ENCODE measurements around the gene BAZ2B.

Gene BAZ2B

DNA sequence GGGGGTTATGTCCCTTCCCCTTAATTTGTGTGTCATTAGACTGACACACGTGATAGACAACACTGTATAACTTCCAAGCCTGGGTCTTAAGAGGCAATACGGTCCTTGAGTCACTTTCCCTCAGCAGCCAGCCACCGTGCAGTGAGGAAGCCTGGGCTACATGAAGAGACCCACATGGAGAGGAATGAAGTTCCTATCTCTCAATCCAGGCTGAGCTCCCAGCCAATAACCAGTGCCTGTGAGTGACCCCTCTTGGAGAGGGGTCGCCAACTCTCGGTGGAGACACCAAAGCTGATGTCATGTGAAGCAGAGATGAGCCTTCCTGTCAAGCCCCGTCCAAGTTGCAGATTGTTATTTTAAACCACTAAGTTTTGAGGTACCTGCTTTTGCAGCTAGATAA, 324.2 kb downstream of the BAZ2B start:
- DNase-seq, result no peak

DNA sequence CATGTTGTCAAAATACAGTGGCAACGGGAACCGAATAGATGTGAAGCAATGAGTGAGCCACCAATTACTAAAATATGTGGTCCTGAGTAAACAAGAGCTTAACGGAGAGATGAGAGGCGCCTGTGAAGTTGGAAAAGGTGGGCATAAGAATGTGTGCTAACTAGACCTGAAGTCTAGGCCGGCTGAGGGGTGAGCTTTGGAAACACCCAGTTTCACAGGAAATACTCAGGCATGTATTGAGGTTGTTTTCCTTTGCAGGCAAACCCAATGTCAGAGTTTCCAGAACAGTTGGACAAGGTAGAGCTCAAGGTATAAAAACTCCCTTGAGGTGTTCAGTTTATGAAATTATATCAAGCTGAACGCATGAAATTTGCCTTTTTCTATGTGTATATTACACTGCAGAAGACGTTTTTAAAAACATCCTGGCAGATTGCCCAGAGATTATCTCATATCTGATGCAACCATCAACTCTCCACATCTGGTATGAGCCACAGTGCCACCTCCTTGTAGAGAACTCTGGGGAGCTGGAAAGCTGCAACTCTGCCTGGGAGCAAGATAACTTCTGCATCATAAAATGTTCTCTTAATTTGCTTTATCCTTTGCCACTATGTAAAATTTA, 325.9 kb downstream of the BAZ2B start:
- no peak for DNase-seq

DNA sequence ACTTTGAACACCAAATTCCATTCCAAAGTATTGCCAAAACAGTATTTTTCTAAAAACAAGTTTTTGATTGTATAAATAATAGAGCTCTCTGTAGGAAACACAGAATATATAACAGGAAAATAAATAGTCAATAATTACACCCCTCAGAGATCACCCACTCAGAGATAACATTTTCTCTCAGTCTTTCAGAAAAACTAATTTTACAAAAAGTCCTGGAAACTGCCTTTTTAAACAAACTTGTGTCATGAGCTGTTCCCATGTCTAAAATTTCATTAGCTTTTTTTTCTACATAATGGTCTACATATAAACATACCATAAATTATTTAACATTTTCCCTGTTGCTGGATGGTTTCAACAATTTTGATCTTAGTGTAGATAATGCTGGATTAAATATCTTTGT, 328.6 kb downstream of the BAZ2B start:
- no peak for DNase-seq

DNA sequence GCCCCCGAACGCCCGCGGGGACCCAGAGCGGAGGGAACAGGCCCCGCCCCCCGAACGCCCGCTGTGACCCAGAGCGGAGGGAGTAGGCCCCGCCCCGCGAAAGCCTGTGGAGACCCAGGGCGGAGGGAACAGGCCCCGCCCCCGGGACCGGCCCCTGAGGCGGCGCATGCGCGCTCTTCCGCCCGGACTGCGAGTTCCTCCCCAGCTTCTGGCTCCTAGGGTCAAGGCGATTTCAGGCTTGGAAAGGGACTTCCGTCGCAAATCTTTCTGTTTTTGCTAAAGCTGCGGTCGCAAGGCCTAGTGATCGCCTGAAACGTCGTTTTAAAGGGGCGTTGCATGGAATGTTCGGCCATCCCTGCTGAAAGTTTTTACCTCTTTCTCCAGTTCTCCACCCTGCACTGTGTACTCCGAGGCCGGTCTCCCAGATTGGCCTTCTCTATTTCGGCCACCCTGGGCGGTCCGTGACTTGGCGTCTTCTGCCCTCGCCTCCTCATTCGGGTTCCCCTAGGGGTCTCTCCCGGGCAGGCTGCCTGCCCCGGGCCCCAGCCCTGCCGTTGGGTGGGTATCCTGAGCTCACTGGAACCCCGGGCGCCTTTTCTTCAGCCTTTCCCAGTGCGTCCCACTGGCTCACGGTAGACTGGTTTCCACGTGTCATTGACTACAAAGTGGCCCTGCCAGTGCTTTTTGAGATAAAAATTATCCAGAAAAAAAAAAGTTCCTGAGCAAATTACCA, 329.5 kb downstream of the BAZ2B start:
- DNase-seq, result peak; percentile 95

DNA sequence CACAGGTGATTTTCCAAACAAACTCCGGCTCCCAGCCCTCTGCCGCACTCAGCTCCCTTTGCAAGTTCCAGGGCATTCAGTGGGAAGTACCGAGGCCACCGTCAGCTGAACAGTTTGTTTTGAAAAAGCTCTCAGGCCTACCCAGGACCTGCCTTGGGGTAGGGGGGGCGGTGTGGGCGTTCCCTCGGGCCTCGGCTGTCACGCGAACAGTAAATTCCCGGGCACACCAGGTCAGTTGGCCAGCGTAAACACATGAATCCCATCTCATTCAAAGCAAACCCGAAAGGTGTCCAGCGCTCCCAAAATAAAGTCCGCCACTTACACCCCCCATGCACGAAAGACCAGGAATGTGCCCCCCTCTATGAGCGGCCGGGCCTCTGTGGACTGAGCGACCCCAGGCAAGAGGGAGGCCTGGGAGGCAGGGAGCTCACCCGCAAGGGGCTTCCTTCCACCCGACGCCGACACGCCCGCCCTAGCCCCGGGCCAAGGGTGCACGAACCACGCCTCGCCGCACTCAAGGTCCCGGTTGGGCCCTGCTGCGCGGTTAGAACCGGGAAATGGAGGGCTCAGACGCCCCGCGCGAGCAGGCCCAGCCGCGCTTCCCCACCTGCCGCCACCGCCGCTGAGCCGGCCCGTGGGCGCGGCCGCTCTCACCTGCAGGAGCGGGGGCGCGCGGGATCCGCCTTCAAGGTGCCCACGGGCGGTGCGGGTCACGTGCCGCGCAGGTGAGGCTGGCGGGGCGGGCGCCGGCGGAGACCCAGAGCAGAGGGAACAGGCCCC, 330.2 kb downstream of the BAZ2B start, which contains the start of gene WDSUB1:
Gene WDSUB1 (minus strand): TSS at position 775 of the 780 bp plus-strand sequence. CDS start 3,634 bp downstream, outside the sequence.
- DNase-seq, result no peak

DNA sequence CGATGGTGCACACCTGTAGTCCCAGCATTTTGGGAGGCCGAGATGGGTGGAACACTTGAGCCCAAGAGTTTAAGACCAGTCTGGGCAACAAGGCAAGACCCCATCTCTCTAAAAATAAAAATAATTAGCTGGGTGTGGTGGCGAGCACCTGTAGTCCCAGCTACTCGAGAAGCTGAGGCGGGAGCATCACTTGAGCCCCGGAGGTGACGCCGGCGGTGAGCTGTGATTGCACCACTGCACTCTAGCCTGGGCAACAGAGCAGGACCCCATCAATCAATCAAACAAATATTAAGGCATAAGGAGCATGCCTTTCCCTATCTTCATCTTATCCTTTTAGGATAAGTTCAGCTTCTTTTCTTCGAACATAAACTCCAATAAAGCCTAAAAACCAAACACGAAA, 330.9 kb downstream of the BAZ2B start:
- no peak for DNase-seq

- DNase-seq, result no peak
Measured at GRCh38 chr2:159283529-159283928, 332.8 kb downstream of the BAZ2B start.

DNA sequence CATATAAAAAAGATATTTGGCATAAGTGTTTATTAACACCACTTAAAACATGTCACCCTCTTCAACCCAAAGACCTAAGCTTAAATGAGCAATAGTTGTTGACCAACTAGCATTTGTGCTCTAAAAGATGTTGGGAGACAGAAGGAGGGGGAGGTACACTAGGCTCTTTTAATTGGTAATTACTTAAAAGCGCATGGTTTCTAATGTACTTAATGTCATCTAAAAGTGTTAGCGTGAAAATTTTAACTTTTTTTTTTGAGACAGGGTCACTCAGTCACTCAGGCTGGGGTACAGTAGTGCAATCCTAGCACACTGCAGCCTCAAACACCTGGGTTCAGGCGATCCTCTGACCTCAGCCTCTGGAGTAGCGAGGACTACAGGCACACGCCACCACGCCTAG, 335.3 kb downstream of the BAZ2B start:
- no peak for DNase-seq

DNA sequence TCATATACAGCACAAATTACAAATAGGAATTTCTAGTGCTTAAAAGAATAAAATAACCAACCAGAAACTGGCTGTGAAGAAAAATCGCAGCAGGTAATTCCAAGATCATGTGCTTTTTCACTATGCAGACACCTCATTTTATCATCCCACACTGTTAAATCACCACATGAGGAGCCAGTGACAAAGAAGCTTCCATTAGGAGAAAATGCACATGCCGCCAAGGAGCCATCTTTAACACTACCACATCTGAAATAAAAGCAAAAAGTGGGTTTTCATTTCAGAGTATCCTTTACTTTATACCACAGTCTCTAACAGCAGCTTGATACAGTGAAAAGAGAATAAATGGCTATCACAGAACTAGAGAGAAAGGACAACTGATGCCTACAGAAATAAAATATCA, 336.6 kb downstream of the BAZ2B start:
- DNase-seq, result no peak

DNA sequence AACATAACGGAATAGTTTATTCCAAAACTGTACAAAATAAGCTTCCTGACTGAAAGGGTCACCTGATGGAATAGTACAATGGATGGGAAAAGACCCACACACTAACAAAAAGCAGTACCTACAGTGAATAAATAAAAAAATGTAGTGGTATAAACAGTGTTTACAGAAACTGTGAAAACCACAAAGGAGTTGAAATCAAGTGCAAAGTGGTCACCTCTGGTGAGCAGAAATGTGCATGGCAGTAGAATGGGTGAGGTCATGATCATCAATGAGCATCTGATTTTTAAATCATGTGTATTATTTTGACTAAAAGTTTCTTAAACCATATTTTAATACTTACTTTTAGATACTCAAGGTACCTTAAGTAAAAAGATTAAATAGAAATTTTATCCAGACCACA, 341.2 kb downstream of the BAZ2B start:
- DNase-seq, result no peak

DNA sequence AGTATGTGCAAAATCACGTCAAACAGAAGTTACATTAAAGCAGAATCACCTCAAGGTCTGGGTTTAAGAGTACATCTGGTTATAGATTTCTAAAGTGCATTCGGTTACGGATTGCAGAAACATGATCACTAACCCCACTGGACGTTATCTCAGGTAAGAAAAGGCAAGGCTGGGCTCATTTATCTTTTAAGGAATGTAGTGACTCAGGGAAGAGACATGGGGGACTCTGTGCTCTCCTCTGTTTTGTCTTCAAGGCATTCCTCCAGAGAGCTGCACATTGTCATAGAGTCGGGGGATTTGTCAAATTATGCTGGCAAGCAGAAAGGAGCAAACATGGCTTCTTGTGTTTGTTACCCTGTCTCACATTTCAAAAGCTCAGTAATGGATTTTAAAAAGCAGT, 344.2 kb downstream of the BAZ2B start:
- DNase-seq, result no peak

DNA sequence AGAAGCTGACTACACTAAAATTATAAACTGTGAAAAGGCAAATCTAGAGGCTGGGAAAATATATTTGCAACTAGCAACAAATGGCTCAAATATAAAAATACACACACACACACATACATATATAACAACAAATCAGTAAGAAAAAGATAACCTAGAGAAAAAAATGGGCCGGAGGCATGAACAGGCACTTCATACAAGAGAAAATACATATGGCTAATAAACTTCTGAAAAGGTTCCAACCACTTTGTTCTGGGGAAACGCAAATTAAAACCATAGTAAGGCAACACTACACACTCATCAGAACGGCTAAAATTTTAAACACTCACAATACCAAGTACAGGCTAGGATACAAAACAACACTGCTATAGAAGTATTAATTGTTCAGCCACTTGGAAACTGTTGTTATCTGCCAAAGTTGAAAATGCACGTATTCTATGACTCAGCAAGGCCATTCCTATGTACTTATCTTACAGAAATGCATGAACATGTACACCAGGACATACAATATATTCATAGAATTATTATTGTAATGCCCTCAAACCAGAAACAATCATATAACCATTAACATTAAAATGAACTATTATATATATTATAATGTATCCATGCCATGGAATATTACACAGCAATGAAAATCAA, 345.5 kb downstream of the BAZ2B start:
- no peak for DNase-seq
